HG03139 (cell line): ENCODE data around the gene GAL3ST1.

Experiments used
- ATAC-seq: cut with Tn5 transposase; IDR thresholded peaks from one replicate; pipeline ENCODE4 v1.9.1; 2021; ENCODE audit not compliant: unreplicated experiment

Gene GAL3ST1

GRCh38 chr22:30538280-30538679, 36.2 kb downstream of the GAL3ST1 start:
- ATAC-seq: no peak

- no peak for ATAC-seq
Observed at GRCh38 chr22:30537083-30537731, 37.3 kb downstream of the GAL3ST1 start.

GRCh38 chr22:30535182-30535581, 39.3 kb downstream of the GAL3ST1 start:
- no peak for ATAC-seq

- no peak for ATAC-seq
Observed at GRCh38 chr22:30531651-30532608, 42.5 kb downstream of the GAL3ST1 start.

GRCh38 chr22:30526656-30527055, 47.8 kb downstream of the GAL3ST1 start:
- ATAC-seq: no peak

- no peak for ATAC-seq
Observed at GRCh38 chr22:30523646-30524489, 50.6 kb downstream of the GAL3ST1 start.

- no peak for ATAC-seq
Observed at GRCh38 chr22:30521368-30522156, 52.9 kb downstream of the GAL3ST1 start.

GRCh38 chr22:30519842-30520425, 54.5 kb downstream of the GAL3ST1 start:
- ATAC-seq: no peak

- no peak for ATAC-seq
Observed at GRCh38 chr22:30516731-30517130, 57.7 kb downstream of the GAL3ST1 start.

GRCh38 chr22:30516273-30516672, 58.2 kb downstream of the GAL3ST1 start:
- ATAC-seq: no peak

- ATAC-seq: no peak
Observed at GRCh38 chr22:30514252-30514651, 60.2 kb downstream of the GAL3ST1 start.

GRCh38 chr22:30513462-30513861, 61.0 kb downstream of the GAL3ST1 start:
- ATAC-seq: no peak

- ATAC-seq: no peak
Observed at GRCh38 chr22:30511911-30512310, 62.6 kb downstream of the GAL3ST1 start.

GRCh38 chr22:30511109-30511508, 63.4 kb downstream of the GAL3ST1 start:
- no peak for ATAC-seq

- no peak for ATAC-seq
Observed at GRCh38 chr22:30508216-30508615, 66.2 kb downstream of the GAL3ST1 start.

- no peak for ATAC-seq
Observed at GRCh38 chr22:30507670-30508069, 66.8 kb downstream of the GAL3ST1 start.

- no peak for ATAC-seq
Observed at GRCh38 chr22:30506507-30506968, 67.9 kb downstream of the GAL3ST1 start.
